ENCODE results near the gene PHF12. TPM values are rescaled to one million over a fixed set of nuclear protein-coding genes. Genes with fewer than 3 reads are reported as not detected.

Gene PHF12
- total and polyA plus RNA-seq, 2 of the 4 experiments (the other 2 are of a cell fraction) = 24.4 to 25.6 TPM

GRCh38 chr17:28963841-28964240, 12.5 kb upstream of the PHF12 start:
- Histone ChIP-seq H2AK5ac (ENCODE audit: low read depth, low read length) (no peak overlapping the region), H2BK20ac (ENCODE audit: low read depth, low read length) (no peak overlapping the region), H3K4me1 (ENCODE audit: control insufficient read depth, insufficient read depth, low read length) (peaks cover 4% of the 10 kb centered on the region; the same call in 1 of the 2 replicates), H2BK120ac (ENCODE audit: low read depth, low read length) (no peak overlapping the region), H4K8ac (ENCODE audit: low read depth in 2 of 2, low read length in 2 of 2) (no peak overlapping the region), H2BK5ac (ENCODE audit: low read depth, low read length, poor library complexity, severe bottlenecking) (no peak overlapping the region), H3K9me3 (ENCODE audit: control insufficient read depth, insufficient read depth, low read length) (no peaks in the 10 kb centered on the region), H3K4me3 (ENCODE audit: insufficient read depth, low read depth, low read length) (no peak overlapping the region), H2AFZ (replicated peaks; ENCODE audit: low read length, poor library complexity) (no peak overlapping the region), H3K18ac (ENCODE audit: low read depth, low read length) (no peak overlapping the region), H4K20me1 (ENCODE audit: insufficient read depth, low read length) (no peaks in the 10 kb centered on the region), H3K4me2 (ENCODE audit: low read depth, low read length) (no peak overlapping the region), H3K27me3 (ENCODE audit: control insufficient read depth, insufficient read depth, low read length) (peaks cover 7% of the 10 kb centered on the region), H3K79me1 (ENCODE audit: low read depth in 1 of 2, low read length in 2 of 2) (no peaks in the 10 kb centered on the region), H4K5ac (ENCODE audit: low read depth, low read length) (no peak overlapping the region), H2BK15ac (ENCODE audit: low read depth, low read length) (no peak overlapping the region), H3K4ac (ENCODE audit: low read depth, low read length) (no peak overlapping the region), H3K9me1 (ENCODE audit: insufficient read depth, low read length) (no peaks in the 10 kb centered on the region), H3K56ac (ENCODE audit: extremely low read depth, insufficient read depth, low read length) (no peak overlapping the region), H3K27ac (ENCODE audit: insufficient read depth, low read length) (no peak overlapping the region), H4K91ac (ENCODE audit: insufficient read depth, low read depth, low read length) (no peak overlapping the region), H3K36me3 (ENCODE audit: control insufficient read depth, insufficient read depth, low read length) (no peaks in the 10 kb centered on the region), H3K14ac (replicated peaks; ENCODE audit: low read depth, low read length) (no peak overlapping the region), H2AK9ac (replicated peaks; ENCODE audit: low read depth, low read length, poor library complexity) (no peak overlapping the region), H3K9ac (ENCODE audit: low read depth, low read length) (no peak overlapping the region), H3K23ac (ENCODE audit: low read depth, low read length) (no peak overlapping the region)
- BruUV-seq (replicated peaks) = no TSS peak
- POLR2A ChIA-PET (ENCODE audit: unreplicated experiment) = no interaction called here
- DNase-seq (no peak), ATAC-seq (ENCODE audit: low read depth) (no peak)
- 83% methylated on average over 2 of the region's 8 CpGs; no CpG with 5 or more reads in 1 of the 2 experiments for whole genome bisulfite sequencing, 2 experiments (ENCODE audit: extremely low coverage in 2 of 2, insufficient read length in 1 of 2)
- TF ChIP-seq CHD1 (IDR thresholded peaks at IDR 0.05; ENCODE audit: low read depth, low read length) = no peak
- no peak for TF ChIP-seq BHLHE40 (IDR thresholded peaks at IDR 0.05; ENCODE audit: low read depth, low read length)
- TF ChIP-seq, protein P1, sequence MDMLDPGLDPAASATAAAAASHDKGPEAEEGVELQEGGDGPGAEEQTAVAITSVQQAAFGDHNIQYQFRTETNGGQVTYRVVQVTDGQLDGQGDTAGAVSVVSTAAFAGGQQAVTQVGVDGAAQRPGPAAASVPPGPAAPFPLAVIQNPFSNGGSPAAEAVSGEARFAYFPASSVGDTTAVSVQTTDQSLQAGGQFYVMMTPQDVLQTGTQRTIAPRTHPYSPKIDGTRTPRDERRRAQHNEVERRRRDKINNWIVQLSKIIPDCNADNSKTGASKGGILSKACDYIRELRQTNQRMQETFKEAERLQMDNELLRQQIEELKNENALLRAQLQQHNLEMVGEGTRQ (IDR thresholded peaks at IDR 0.05; ENCODE audit: low read depth, low read length) = no peak
- TF ChIP-seq CEBPB (IDR thresholded peaks at IDR 0.05; ENCODE audit: low read depth, low read length) = no peak
- TF ChIP-seq NFE2L2 (IDR thresholded peaks at IDR 0.05; ENCODE audit: low read depth, low read length) = no peak
- no peak for TF ChIP-seq RAD21 (IDR thresholded peaks at IDR 0.05; ENCODE audit: low read length)
- TF ChIP-seq FOS (IDR thresholded peaks at IDR 0.05; ENCODE audit: low read depth, low read length) = no peak
- TF ChIP-seq, protein P2, sequence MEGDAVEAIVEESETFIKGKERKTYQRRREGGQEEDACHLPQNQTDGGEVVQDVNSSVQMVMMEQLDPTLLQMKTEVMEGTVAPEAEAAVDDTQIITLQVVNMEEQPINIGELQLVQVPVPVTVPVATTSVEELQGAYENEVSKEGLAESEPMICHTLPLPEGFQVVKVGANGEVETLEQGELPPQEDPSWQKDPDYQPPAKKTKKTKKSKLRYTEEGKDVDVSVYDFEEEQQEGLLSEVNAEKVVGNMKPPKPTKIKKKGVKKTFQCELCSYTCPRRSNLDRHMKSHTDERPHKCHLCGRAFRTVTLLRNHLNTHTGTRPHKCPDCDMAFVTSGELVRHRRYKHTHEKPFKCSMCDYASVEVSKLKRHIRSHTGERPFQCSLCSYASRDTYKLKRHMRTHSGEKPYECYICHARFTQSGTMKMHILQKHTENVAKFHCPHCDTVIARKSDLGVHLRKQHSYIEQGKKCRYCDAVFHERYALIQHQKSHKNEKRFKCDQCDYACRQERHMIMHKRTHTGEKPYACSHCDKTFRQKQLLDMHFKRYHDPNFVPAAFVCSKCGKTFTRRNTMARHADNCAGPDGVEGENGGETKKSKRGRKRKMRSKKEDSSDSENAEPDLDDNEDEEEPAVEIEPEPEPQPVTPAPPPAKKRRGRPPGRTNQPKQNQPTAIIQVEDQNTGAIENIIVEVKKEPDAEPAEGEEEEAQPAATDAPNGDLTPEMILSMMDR (conservative IDR thresholded peaks at IDR 0.05; ENCODE audit: low read depth, low read length) = no peak
- TF ChIP-seq MXI1 (IDR thresholded peaks at IDR 0.05; ENCODE audit: borderline replicate concordance, low read depth, low read length) = no peak
- no peak for TF ChIP-seq SMC3 (IDR thresholded peaks at IDR 0.05; ENCODE audit: low read depth, low read length)
- no peak for TF ChIP-seq RCOR1 (IDR thresholded peaks at IDR 0.05; ENCODE audit: insufficient replicate concordance, low read length)
- TF ChIP-seq POLR2A (IDR thresholded peaks at IDR 0.05; ENCODE audit: low read depth, low read length) = no peak
- no peak for TF ChIP-seq MAZ (IDR thresholded peaks at IDR 0.05; ENCODE audit: borderline replicate concordance, low read depth, low read length)
- TF ChIP-seq ELK1 (IDR thresholded peaks at IDR 0.05; ENCODE audit: borderline replicate concordance, low read depth, low read length) = no peak
- TF ChIP-seq RFX5 (IDR thresholded peaks at IDR 0.05; ENCODE audit: low read depth, low read length) = no peak
- no peak for TF ChIP-seq MAFK (IDR thresholded peaks at IDR 0.05; ENCODE audit: low read depth, low read length)
- in situ Hi-C loops (cut with MboI; ENCODE audit: low sequenced_read_pairs) = no loop called here
- CTCF ChIA-PET = interaction anchor here (1.1 to 3.3 kb wide), 5 partner anchors 10 to 153 kb away, joined by 3 to 42 read pairs (median 8); no protein-coding TSS in a partner anchor
- dilution Hi-C loops (cut with HindIII; ENCODE audit: low sequenced_read_pairs, unreplicated experiment) = no loop called here
- intact Hi-C loops (cut with micrococcal nuclease) = loop anchor here (10.0 kb wide), 1 partner anchor 81 kb away; the partner anchor contains the start of gene PIPOX
